HT-29 (cell line): ENCODE results near the gene FHDC1. TPM values are rescaled to one million over a fixed set of nuclear protein-coding genes. Genes with fewer than 3 reads are reported as not detected.
A peak's percentile ranks its signal among the peaks of the same experiment; 100 is the strongest.

ENCODE experiments used
- DNase-seq: peaks from one replicate; pipeline ENCODE4 v3.0.0-alpha.2; 2015; ENCODE audit warnings: low spot score
- total RNA-seq: library from RNA; depleted of rRNA; stranded (reverse); fragments of >200 nt; shearing (Covaris generic); gene quantifications from 2 replicates; pipeline ENCODE4 v1.2.3, GENCODE V29; 2014

FHDC1 gene
- total RNA-seq, 1 experiment from 2014 or later = 2.8 TPM

DNA sequence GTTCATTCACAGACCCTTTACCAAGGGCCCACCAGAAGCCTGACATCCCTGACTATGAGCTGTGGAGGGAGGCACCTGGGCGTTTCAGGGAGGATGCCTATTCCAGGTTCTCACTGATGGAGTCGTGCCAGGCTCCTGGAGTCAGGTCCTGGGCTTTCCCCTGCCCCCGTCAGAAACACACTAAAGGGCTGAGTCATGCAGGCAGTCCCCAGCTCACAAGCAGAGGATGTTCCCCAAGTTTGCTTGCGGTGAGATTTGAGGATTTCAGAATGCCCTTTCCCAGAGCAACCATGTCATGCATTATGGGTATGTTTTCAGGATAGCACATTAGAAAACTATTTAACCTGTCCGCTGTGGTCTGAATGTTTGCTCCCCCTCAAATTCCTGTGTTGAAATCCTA lies 45.2 kb downstream of the FHDC1 start:
- DNase-seq = no peak

- peak; percentile 25 for DNase-seq
Observed at GRCh38 chr4:152981842-152982241, 45.7 kb downstream of the FHDC1 start.

DNA sequence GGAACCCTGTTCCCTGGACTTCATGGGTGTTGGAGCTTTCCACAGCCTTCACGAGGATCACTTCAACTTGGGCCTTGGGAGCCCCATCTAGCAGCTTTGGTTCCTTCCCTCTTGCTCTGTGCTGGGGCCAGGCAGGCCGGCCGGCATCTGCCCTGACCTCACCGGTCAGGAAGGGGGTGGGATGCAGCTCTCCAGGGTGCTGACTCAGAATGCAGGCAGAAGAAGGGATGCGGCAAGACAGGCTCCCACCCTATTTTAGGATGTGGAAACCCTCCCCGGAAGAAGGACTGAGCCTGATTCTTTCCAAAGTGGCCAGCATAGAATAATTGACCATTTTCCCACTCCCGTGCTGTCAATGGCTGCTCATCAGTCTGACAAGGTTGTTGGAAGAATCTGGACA lies 47.1 kb downstream of the FHDC1 start:
- no peak for DNase-seq

- DNase-seq = no peak
Observed at GRCh38 chr4:152983774-152984411, 47.8 kb downstream of the FHDC1 start.

DNA sequence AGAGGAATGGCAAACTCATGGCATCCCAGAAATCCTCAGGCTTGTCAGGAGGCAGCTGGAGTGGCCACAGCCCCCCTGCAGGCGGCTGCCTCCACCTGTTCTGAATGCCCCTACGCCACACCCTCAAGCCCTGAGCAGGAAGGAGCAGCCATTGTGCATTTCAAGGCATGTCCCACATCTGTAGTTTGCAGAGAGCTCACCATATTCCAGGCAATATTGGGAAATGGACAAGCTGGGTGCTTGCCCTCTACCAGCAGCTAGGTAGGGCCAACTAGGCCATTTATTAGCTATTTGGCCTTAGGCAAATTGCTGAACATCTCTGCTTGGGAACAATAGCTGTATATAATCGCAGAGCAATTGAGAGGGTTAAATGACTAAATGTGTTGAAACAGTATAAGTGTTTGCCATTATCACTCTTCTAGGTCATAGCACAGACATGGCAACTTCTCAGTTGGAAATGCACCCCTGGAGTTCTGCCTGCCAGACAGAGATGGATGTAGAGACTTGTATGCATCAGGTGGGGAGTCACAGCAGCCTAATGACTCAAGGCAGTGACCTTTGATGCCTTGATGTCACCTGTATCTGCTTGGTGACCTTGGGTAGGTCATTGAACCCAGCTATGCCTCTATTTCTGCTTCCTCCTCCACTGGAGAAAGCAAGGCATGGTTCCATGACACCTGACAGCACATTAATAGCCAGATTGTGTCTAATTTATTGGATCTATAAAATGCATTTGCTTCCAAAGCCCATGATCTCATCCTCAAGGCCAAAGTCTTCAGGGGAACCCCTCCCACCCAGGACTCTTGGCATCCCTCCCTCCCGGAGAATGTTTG lies 52.8 kb downstream of the FHDC1 start:
- no peak for DNase-seq

GRCh38 chr4:152989554-152989970 lies 53.4 kb downstream of the FHDC1 start:
- DNase-seq = no peak

GRCh38 chr4:152990471-152991131 lies 54.5 kb downstream of the FHDC1 start:
- DNase-seq = no peak

DNA sequence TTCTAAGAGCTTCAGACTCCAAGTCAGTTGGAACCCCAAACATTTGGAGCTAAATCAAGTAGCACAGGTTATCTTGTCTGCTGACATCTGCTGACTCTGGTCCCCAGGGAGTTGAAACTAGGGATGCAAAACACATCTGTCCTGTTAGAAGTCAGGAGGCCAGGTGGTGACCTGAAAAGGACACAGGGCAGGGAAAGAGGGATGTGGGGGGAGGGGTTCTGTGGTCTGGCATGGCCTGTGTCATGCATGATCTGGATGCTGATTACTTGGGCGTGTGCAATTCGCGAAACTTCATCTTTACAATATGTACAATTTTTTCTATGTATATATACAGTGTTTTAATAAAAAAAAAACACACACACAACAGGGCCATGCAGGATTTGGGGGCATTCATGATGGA lies 55.3 kb downstream of the FHDC1 start:
- DNase-seq = no peak

- peak; percentile 49 for DNase-seq
Observed at GRCh38 chr4:152992027-152992426, 55.9 kb downstream of the FHDC1 start.

GRCh38 chr4:152992466-152992865 lies 56.3 kb downstream of the FHDC1 start:
- no peak for DNase-seq

DNA sequence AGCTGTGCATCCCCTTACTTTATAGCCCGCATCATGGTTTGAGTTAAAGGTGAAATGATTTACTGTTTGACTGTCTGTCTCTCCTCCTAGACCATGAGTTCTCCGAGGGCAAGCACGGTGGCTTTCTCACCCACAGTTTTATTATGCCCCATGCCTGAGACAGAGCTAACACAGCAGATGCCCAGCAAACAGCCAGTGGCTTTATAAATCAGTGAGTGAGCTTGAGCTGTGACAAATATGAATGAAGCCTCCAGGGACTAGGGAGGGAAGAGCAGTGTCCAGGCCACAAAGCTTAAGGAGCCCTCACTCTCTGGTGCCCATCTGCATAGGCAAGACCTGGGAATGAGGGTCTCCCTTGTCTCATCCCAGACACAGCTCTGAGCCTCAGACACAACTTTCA lies 57.9 kb downstream of the FHDC1 start:
- no peak for DNase-seq

DNA sequence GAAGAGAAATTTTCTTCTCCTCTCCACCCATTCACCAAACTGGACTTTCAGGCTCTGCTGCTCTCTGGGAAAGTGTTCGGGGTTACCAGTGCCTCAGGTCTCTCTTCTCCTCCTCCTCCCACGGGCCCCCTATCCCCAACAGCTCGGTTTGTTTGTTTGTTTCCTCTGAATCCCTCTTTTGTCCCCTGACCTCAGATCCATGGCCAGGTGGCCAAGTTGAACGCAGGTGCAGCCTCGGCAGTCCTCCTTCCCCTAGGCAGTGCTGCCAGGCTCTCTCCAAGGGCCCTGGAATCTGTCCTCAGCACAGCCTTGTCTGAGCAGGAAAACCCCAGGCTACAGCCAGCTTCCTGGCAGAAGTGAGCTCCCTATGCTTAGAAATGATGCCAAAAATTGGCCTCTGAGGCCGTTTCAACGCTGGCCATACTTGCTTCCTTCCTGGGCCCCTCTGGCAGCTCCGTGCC lies 60.0 kb downstream of the FHDC1 start:
- DNase-seq = peak; percentile 42

GRCh38 chr4:152996672-152997071 lies 60.5 kb downstream of the FHDC1 start:
- DNase-seq = no peak

DNA sequence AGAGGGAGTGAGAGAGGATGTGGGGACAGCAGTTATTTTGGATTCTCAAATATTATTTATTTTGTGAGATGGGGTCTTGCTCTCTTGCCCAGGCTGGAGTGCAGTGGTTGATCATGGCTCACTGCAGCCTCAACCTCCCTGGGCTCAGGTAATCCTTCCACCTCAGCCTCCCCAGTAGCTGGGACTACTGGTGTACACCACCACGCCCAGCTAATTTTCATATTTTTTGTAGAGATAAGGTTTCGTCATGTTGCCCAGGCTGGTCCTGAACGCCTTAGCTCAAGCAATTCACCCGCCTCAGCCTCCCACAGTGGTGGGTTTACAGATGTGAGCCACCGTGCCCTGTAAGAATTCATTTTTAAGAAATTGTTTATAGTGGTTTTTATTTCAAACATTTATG lies 61.2 kb downstream of the FHDC1 start:
- DNase-seq = no peak

DNA sequence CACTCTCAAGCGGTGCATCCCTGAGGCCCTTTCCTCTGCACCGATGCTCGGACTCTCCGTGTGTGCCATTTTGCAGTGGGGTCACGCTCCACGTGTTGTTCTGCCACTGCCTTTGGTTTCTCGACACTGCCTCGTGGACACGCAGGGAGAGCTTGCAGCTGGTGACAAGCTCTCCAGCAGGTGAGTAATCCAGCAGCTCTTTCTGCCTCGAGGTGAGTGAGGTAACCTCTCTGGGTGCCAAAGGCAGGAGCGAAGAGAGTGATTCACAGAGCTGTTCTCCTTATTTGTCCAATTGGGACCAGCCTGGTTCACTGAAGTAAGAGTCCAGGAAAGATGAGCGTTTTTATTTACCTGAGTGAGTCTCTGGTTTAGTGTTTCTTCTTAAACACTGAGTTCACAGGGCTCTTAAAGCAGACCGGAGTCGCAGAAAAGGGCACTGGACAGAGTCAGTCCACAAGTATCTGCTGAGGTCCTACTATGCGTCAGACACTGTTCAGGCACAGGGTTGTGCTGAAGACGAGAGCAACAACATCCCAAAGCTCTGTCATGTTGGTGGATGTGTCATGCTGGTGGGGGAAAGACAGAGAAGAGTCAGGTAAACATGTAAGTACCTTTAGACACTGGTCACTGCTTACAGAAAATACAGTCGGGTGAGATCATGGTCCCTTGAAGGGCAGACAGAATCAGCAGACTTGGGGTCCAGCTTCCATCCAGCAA lies 61.8 kb downstream of the FHDC1 start:
- no peak for DNase-seq

DNA sequence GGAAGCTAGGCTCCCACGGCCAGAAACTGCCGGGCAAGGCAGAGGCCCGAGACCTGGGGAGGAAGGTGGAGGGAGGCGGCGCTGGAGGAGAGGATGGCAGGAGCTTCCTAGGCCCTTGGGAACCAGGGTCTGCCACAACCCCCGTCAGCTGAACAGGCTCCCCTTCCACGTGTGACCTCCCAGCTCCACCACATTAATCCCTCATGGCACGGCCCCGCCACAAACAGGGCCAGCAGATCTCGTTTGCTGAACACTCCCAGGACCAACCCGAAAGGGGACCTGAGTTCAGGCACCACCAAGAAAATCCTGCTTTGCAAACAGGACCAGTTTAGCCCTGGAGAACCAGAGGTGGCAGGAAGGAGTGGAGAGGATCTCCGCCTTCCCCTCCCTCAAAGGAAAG lies 62.7 kb downstream of the FHDC1 start:
- no peak for DNase-seq

DNA sequence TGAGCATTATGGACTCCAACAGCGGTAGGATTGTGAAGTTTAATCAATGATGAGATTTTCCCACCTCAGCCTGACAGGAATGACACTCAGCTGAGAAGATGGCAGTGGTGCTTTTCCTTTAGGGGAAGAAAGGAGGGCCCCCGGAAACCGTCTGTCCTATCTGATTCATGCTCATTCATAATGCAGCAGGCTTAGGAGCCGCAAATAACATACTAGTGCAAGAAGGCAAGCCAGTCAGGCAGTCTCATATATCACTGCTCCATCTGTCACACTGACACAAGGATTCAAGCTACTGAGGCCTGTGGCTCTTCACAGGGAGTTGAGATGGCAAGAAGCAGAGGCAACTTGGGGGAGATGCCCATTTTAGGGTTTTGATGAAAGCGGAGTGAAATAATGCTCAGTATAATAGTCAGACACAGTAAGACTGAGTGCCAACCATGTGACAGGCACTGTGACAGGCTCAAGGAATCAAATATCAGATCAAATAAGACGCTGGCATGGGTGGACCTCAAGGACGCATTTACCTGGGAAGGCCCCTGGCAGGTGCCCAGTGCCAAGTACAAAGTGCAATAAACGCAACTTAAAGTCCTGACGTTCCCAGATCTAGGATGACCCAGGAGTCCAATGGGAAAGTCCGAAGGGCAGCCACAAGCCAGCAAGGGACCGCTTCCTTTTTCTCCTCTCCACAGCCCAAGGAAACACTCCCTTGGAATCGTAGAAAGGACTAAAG lies 63.4 kb downstream of the FHDC1 start:
- DNase-seq = no peak

GRCh38 chr4:153000076-153000420 lies 63.9 kb downstream of the FHDC1 start:
- DNase-seq = no peak

- DNase-seq = no peak
Observed at GRCh38 chr4:153001626-153002025, 65.5 kb downstream of the FHDC1 start.

DNA sequence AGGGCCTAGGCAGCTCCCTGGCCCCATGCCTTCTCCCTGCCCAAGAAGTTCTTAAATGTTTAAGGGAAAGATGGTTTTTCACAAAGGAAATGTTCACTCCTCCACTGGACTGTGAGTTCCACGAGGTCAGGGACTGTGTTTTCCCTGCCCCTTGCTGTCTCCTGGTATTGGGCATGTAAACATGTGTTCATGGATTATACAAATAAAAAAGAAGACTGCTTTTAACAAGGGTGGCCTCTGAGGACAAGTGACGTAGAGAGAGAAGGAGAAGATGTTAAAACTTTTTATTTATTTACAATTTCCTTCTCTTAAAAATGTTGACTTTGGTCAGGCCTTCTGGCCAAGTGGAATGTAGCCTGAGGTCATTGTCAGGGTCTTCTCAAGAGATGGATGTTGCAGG lies 66.0 kb downstream of the FHDC1 start:
- no peak for DNase-seq

GRCh38 chr4:153004081-153004850 lies 68.1 kb downstream of the FHDC1 start:
- DNase-seq = no peak
